GM21529 (cell line): ENCODE data around the gene AP2M1.
A peak's percentile ranks its signal among the peaks of the same experiment; 100 is the strongest.

Source experiments
- ATAC-seq: cut with Tn5 transposase; IDR thresholded peaks from one replicate; pipeline ENCODE4 v1.9.1; 2021; ENCODE audit not compliant: unreplicated experiment

Gene AP2M1

DNA sequence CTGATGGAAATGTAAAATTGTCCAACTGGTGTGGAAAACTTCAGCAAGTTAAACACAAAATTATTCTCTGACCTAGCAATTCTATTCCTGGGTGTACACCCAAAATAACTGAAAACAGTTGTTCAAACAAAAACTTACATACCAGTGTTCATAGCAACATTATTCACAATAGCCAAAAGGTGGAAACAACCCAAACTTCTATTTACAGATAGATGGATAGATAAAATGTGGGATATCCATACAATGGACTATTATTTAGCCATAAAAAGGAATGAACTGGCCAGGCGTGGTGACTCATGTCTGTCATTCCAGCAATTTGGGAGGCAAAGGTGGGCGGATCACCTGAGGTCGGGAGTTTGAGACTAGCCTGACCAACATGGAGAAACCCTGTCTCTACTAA is 47.9 kb downstream of the AP2M1 start:
- no peak for ATAC-seq

DNA sequence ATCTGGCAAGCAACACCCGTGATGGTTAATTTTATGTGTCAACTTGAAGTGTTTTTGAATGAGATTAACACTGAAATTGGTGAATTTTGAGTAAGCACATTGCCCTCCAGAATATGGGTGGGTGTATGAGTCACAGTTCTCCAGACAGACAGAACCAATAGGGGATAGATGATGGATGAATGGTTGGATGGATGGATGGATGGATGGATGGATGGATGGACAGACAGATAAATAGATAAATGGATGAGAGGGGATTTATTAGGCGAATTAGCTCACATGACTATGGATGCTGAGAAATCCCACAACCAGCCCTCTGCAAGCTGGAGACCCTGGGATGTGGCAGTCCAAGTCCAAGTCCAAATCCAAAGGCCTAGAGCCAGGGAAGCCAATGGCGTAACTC is 49.3 kb downstream of the AP2M1 start:
- ATAC-seq: no peak

DNA sequence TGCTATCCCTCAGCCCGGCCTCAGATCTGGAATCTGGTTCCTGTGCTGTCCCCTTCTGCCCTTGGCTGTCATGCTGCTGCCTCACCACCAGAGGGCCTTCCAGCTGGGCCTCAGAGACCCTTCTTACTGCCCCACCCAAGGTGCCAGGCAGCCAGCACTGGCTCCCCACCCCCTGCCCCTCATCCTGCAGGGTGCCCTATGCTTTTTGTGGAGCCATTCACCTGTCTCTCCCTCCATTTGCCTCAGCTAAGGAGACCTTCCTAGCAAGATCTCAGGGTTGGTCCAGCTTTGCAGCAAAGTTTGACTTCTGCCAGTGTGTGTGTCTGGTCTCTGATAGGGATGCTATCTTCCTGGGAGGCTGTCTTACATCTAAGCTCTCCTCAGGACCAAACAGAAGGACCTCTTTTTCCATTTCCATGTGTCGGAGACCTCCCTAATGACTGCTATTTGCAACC is 52.9 kb downstream of the AP2M1 start:
- ATAC-seq: peak; percentile 53

DNA sequence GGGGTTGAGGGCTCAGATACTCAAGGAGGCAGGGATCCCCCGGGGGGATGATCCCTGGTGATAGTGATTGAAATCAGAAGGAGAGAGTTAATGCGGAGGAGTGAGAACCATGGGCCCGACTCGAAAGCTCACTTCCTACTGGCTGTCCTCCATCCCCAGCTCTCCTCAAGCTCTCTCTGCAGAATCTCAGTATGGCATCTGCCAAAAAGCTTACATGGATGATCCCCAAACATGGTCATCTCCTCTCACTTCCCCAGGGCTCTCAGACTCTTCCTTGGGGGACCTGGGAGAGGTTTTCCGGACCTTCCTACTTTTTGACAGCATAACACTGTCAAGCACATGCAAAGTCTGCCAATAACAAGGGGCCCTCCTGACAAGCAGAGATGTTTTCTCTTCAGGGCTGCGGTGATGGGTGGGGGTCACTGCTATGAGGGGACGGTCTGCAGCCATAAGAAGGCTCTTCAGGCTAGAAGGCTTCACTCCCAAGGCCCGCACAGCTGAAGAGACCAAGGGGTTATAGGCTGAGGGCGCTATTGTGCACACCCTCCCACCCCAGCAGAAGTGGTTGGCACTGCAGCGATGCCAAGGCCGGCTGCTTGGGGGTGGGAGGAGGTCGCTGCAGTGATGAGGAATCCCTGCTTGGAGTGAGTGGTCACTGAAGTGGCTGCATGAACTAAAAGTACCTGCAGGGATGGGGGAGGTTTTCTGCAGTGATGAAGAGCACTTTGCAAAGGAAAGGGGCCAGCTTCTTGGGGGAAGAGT is 53.9 kb downstream of the AP2M1 start:
- no peak for ATAC-seq

DNA sequence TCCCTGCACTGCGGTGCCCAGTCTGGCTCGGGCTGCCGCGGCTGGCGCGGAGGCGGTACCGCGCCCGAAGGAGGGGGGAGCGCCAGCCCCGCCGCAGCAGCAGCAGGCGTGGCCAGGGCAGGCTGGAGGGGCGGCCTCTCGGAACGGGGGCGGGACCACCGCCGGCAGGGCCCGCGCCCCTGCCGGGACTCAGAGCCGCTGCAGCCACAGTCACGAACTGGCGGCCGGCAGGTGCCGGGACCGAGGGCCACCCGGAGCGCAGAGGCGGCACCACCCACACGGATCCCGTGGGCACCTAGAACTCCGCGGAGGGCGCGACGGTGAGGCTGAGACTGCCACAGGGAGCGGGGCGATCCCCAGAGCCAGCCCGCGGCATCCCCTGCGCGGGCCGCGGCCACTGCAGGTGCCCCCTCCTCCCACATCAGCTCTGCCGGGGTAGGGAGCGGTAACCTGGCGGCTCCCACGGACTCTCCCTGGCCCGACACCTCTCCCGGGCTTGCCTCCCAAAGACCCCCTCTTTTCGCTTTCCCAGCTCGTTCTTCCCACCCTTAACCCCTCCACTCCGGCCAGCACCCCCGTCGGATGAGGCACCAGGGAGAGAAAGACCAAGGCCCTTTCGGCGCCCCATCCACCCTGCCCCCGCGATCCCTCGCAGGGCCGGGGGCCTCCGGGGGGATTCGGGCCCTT is 54.9 kb downstream of the AP2M1 start, which contains the start of gene VWA5B2:
Gene VWA5B2, plus strand, starts transcription at position 192 of the 687 bp plus-strand sequence. CDS start 944 bp downstream, outside the sequence.
- peak; percentile 71 for ATAC-seq

DNA sequence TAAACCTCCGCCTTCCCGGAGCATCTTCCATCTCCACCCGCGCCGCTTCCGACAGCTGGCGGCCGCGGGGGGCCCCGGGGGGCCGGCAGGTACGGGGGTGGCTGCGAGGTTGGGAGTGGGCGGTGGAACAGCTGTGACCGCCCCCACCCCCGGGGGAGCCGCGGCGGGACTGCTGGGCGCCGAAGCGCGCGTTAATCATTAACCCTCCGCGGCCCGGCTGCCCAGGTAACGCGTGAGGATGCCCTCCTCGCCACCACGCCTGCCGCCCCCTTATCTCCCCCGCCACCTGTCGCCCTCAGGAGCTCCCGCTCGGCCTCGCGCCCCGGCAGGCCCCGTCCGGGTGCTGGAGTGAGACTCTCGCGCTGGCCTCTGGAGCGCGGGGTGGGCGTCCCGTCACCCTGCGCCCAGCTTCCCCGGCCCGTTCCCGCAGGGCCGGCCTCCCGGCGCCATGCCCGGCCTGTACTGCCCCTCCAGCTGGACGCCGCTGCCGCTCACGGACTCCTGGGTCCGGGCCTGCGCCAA is 55.5 kb downstream of the AP2M1 start:
- ATAC-seq: no peak

DNA sequence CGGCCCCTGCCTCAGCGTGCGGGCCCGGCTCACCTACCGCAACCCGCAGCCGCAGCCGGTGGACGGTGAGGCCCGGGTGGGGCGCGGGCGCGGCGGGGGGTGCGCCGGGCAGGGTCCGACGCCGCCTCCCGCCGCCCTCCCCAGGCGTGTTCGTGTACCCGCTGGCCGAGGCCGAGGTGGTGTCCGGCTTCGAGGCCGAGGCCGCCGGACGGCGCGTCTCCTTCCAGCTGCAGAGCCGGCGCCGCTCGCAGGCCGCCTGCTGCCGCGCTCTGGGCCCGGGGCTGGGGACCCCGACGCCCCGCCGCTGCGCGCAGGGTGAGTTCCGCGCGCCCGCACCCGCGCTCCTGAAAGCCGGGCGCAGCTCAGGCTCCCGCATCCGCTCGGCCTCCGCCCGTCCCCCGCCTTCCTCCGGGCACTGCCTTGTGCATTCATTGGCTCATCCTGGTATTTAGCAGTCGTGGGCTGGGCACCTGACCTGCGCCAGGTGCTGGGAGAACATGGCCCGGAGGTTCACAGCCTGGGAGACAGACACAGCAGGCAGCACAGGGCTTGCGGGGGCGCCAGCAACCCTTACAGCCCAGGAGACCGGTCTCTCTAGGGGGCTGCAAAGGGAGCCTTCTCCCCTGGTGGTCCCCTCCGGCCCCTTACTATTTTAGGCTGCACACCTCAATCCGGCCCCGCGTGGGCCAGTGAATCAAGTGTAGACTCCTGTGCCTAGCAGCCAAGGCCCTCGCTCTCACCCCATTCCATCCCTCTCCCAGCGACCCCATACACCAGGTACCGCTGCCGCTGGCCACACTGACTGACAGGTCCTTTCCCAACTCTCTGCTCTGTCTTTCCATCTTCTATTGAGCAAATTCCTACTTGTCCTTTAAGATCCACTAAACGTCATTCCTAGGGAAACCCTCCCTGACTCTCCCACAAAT is 56.2 kb downstream of the AP2M1 start:
- no peak for ATAC-seq

DNA sequence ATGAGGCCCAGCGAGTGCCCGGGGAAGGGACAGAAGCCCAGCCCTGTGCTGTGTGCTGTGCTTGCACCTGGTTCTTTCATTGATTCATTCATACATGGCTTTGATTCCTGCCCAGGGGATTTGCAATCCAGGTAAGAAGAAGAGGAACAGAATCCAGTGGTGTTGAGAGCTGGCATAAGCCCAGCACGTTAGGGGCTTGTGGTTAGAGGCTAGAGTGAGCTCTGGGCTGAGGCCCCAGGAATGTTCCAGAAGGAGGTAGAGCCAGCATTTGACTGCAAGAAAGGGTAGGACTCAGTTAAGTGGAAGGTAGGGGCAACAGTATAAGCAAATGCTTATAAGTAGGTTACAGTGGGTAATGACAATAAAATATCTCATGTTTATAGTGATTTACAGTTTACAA is 57.0 kb downstream of the AP2M1 start:
- ATAC-seq: no peak

DNA sequence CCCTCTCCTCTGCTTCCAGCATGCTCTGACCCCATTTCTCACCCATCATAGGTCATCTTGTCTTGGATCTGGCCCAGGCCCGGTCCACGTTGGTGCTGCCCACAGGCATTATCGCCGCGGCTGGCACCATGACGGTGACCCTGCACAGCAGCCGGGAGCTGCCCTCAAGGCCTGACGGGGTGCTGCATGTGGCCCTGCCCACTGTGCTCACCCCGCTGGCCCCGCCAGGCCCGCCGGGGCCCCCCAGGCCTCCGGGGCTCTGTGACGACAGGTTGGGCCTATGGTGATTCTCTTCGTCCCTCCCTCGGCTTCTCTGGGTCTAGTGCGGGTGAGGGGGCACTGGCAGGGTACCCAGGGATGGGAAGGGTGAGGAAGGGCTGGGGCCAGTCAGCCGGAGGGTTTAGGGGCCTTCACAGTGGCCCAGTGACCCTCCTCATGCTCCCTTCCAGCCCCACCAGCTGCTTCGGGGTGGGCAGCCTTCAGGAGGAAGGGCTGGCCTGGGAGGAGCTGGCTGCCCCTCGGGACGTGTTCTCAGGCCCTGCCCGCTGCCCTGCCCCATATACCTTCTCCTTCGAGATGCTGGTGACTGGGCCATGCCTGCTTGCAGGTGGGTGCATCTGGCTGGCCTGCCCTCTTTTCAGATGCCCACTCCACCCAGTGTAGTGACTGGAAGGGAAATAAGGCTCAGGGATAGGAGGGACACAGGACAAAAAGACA is 58.6 kb downstream of the AP2M1 start:
- no peak for ATAC-seq
